ENCODE measurements around the gene ST6GAL2.

- TF ChIP-seq POLR2AphosphoS5 (IDR thresholded peaks at IDR 0.05) (no peak), CTCF (IDR thresholded peaks at IDR 0.05) (no peak), POLR2A (IDR thresholded peaks at IDR 0.05) (no peak)
These were observed 36.7 kb downstream of the ST6GAL2 start for GRCh38 chr2:106849253-106849652.
